ENCODE data around the gene SNF8. TPM values are rescaled to one million over a fixed set of nuclear protein-coding genes. Genes with fewer than 3 reads are reported as not detected.

The SNF8 gene
- total and polyA plus RNA-seq, 7 experiments from 2014 or later, result 54.8 to 122 (median 63.2) TPM

DNA sequence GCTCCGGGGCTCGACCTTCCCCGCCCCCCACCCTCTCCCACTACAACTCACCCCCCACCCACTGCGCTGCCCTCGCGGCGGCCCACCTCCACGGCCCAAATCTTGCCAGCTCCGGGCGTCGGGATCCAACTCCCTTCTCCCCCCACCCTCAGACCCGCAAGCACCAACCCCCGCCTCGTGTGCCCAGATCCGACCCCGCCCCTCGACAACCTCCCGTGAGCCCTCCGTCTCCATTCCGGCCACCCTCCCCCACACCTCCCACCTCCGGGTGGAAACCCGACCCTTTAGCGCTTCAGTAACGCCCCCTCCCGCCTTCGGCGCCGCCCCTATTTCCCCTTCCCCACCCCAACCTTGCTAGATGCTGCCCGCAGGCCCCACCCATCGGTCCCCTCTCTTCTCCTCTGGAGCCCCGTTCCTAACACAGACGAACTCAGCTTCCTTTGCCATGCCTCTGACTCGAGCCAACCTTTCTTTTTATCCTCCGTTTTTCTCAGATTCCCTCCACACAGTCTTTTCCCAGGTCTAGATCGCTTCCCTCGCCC, 35.7 kb downstream of the SNF8 start:
- Mint-ChIP-seq H3K36me3 (peaks cover 0 to 22% (median 2%) of the 10 kb centered on the region in 5 donors), H3K4me1 (peaks cover 32 to 59% (median 56%) of the 10 kb centered on the region in 7 donors), H3K27ac (peak overlapping the region; percentile 84 to 99 (median 93)), H3K9me3 (peaks cover 0 to 1% (median 0%) of the 10 kb centered on the region in 11 donors), H3K27me3 (no peaks in the 10 kb centered on the region), H3K4me3 (peak overlapping the region; percentile 90 to 100 (median 94))
- peak overlapping the region; percentile 62 for H3K4me3 ChIP-seq (ENCODE audit: low read length)
- ATAC-seq (peak; percentile 52), DNase-seq (peak; percentile 38 to 84 (median 57))
- peaks cover 22 to 33% of the 10 kb centered on the region in 2 donors for H3K4me1 ChIP-seq (ENCODE audit: control insufficient read depth in 2 of 2, insufficient read depth in 2 of 2, low read length in 2 of 2)
- peaks cover 6 to 31% (median 10%) of the 10 kb centered on the region in 3 experiments for H3K36me3 ChIP-seq (ENCODE audit: control insufficient read depth in 2 of 3, insufficient read depth in 3 of 3, low read length in 3 of 3)
- POLR2A ChIA-PET, result interaction anchor here (1.5 to 4.6 kb wide), 3 partner anchors 16 to 35 kb away, joined by 3 to 62 read pairs (median 29); partner anchors contain the start of genes ATP5MC1 and SNF8
- H3K9me3 ChIP-seq (ENCODE audit: control insufficient read depth in 2 of 3, low read length in 3 of 3), result no peaks in the 10 kb centered on the region
- no peaks in the 10 kb centered on the region for H3K27me3 ChIP-seq (ENCODE audit: control insufficient read depth in 2 of 2, insufficient read depth in 2 of 2, low read length in 2 of 2)
- H3K27ac ChIP-seq (ENCODE audit: low read depth, low read length), result peak overlapping the region; percentile 93
- intact Hi-C loops (cut with micrococcal nuclease), result loop anchor here in 1 of 2 donors (1.0 to 5.0 kb wide), 7 partner anchors 14 to 1014 kb away; partner anchors contain the start of genes ATP5MC1, CALCOCO2, NFE2L1 and SNF8
- CTCF ChIA-PET, result interaction anchor here (0.7 kb wide), 2 partner anchors 15 to 24 kb away, joined by 3 read pairs; no protein-coding TSS in a partner anchor

DNA sequence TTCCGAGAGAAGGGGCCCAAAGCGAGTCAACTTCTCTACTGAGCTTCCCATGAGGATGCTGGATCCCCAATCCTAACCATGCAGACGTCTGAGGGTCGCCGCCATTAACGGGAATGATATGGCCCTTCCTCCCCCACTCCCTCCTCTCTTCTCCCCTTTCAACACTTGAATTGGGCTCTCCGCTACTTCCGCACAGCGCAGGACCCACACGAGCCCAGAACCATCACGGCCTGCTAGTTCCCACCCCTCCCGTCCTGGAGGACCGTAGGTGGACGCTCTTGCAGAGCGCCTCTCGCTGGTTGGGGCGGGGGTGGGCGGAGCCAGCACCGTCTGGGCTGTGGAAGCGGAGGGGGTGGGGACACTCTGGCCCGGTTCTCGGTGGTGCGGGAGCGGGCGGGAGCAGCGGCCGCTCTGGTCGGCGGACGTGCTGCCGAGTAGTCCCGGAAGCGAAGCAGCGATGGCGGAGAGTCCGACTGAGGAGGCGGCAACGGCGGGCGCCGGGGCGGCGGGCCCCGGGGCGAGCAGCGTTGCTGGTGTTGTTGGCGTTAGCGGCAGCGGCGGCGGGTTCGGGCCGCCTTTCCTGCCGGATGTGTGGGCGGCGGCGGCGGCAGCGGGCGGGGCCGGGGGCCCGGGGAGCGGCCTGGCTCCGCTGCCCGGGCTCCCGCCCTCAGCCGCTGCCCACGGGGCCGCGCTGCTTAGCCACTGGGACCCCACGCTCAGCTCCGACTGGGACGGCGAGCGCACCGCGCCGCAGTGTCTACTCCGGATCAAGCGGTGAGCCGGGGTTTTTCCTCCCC, 36.4 kb downstream of the SNF8 start, which contains the start of gene UBE2Z:
TSS of gene UBE2Z (plus strand) at position 361 of the 797 bp plus-strand sequence. CDS start at position 458, 97 bp downstream.
- peak within 1 kb of the TSS; percentile 93 for H3K27ac ChIP-seq (ENCODE audit: low read depth, low read length)
- intact Hi-C loops (cut with micrococcal nuclease), result loop anchor here in 1 of 2 donors (1.0 to 5.0 kb wide), 7 partner anchors 15 to 1013 kb away; partner anchors contain the start of genes ATP5MC1, CALCOCO2, NFE2L1 and SNF8
- H3K4me1 Mint-ChIP-seq, result peaks cover 32 to 52% (median 50%) of the 10 kb centered on the region in 7 donors

DNA sequence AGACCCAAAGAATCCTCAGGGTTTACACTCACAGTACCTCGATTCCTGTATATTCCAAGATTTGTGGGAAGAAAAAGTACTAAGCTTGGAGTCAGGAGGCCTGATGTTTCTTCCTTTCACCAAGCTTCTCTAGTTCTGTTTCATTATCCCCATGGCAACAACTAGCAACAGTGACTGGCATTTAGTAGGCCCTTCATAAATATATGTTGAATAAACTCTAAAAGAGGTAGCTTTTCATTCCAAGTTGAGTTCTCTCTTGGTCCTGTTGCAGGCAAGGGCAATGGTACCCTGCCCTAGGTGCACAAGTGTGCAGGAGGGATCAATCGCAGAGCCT, 37.0 kb downstream of the SNF8 start:
- H3K27me3 Mint-ChIP-seq, result no peaks in the 10 kb centered on the region
- peaks cover 0 to 1% (median 0%) of the 10 kb centered on the region in 11 donors for H3K9me3 Mint-ChIP-seq
- ChIA-PET POLR2A (interaction anchor here (0.8 to 4.6 kb wide), 6 partner anchors 10 to 285 kb away, joined by 3 to 62 read pairs (median 3); partner anchors contain the start of genes ATP5MC1 and SNF8), CTCF (interaction anchor here (0.6 to 1.6 kb wide), 3 partner anchors 14 to 705 kb away, joined by 3 to 9 read pairs (median 3); partner anchors contain the start of gene ATP5MC1)
- peak overlapping the region; percentile 62 for H3K4me3 ChIP-seq (ENCODE audit: low read length)
- H3K4me1 Mint-ChIP-seq, result peaks cover 32 to 47% (median 45%) of the 10 kb centered on the region in 7 donors
- peak overlapping the region; percentile 90 to 100 (median 95) for H3K4me3 Mint-ChIP-seq
- peak in 3 of 9 donors; percentile 35 to 51 (median 37) for DNase-seq
- H3K36me3 ChIP-seq (ENCODE audit: control insufficient read depth in 2 of 3, insufficient read depth in 3 of 3, low read length in 3 of 3), result peaks cover 6 to 19% (median 10%) of the 10 kb centered on the region in 3 experiments
- H3K9me3 ChIP-seq (ENCODE audit: control insufficient read depth in 2 of 3, low read length in 3 of 3), result no peaks in the 10 kb centered on the region
- intact Hi-C loops (cut with micrococcal nuclease), result loop anchor here (1.0 to 5.0 kb wide), 7 partner anchors 15 to 1012 kb away; partner anchors contain the start of genes ATP5MC1 (in 2 of the 2), CALCOCO2 (in 1 of the 2), NFE2L1 (in 1 of the 2) and SNF8 (in 1 of the 2)
- H3K4me1 ChIP-seq (ENCODE audit: control insufficient read depth in 2 of 2, insufficient read depth in 2 of 2, low read length in 2 of 2), result peaks cover 22 to 33% of the 10 kb centered on the region in 2 donors
- peak overlapping the region; percentile 93 for H3K27ac ChIP-seq (ENCODE audit: low read depth, low read length)
- no peaks in the 10 kb centered on the region for H3K27me3 ChIP-seq (ENCODE audit: control insufficient read depth in 2 of 2, insufficient read depth in 2 of 2, low read length in 2 of 2)
- peak; percentile 14 for ATAC-seq
- peaks cover 0 to 17% (median 0%) of the 10 kb centered on the region in 5 donors for H3K36me3 Mint-ChIP-seq
- H3K27ac Mint-ChIP-seq, result peak overlapping the region; percentile 95 to 99 (median 98)

More for the DNA sequence above, 36.4 kb downstream of the SNF8 start, which contains the start of gene UBE2Z:
- Histone ChIP-seq H3K4me1 (ENCODE audit: control insufficient read depth in 2 of 2, insufficient read depth in 2 of 2, low read length in 2 of 2) (peaks cover 22 to 33% of the 10 kb centered on the region in 2 donors), H3K9me3 (ENCODE audit: control insufficient read depth in 2 of 3, low read length in 3 of 3) (no peaks in the 10 kb centered on the region), H3K4me3 (ENCODE audit: low read length) (peak within 1 kb of the TSS; percentile 62), H3K36me3 (ENCODE audit: control insufficient read depth in 2 of 3, insufficient read depth in 3 of 3, low read length in 3 of 3) (peaks cover 6 to 25% (median 10%) of the 10 kb centered on the region in 3 experiments), H3K27me3 (ENCODE audit: control insufficient read depth in 2 of 2, insufficient read depth in 2 of 2, low read length in 2 of 2) (no peaks in the 10 kb centered on the region)
- POLR2A ChIA-PET, result interaction anchor here (0.8 to 4.6 kb wide), 6 partner anchors 11 to 284 kb away, joined by 3 to 62 read pairs (median 3); partner anchors contain the start of genes ATP5MC1 and SNF8
- DNase-seq (peak; percentile 71 to 86 (median 84)), ATAC-seq (peak; percentile 96)
- CTCF ChIA-PET, result interaction anchor here (0.7 to 1.6 kb wide), 2 partner anchors 15 to 19 kb away, joined by 3 to 9 read pairs; partner anchors contain the start of gene ATP5MC1
- peak within 1 kb of the TSS; percentile 95 to 99 (median 98) for H3K27ac Mint-ChIP-seq
- H3K27me3 Mint-ChIP-seq, result no peaks in the 10 kb centered on the region
- H3K4me3 Mint-ChIP-seq, result peak within 1 kb of the TSS; percentile 90 to 100 (median 96)
- peaks cover 0 to 1% (median 0%) of the 10 kb centered on the region in 11 donors for H3K9me3 Mint-ChIP-seq
- H3K36me3 Mint-ChIP-seq, result peaks cover 0 to 18% (median 0%) of the 10 kb centered on the region in 5 donors

DNA sequence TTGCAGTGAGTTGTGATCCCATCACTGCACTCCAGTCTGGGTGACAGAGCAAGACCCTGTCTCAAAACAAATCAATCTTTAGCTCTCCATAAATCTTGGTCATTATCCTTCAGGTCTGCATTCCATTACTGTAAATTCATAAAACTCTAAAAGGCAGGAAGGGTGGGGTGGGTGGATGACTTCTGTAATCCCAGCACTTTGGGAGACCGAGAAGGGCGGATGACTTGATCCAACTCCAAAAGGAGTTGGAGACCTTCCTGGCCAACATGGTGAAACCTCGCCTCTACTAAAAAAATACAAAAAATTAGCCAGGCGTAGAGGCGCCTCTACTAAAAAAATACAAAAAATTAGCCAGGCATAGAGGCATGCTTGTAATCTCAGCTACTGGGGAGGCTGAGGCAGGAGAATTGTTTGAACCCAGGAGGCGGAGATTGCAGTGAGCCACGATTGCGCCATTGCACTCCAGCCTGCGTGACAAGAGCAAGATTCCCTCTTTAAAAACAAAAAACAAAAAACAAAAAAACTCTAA, 38.6 kb downstream of the SNF8 start:
- Histone ChIP-seq H3K27ac (ENCODE audit: low read depth, low read length) (no peak overlapping the region), H3K27me3 (ENCODE audit: control insufficient read depth in 2 of 2, insufficient read depth in 2 of 2, low read length in 2 of 2) (no peaks in the 10 kb centered on the region), H3K4me1 (ENCODE audit: control insufficient read depth in 2 of 2, insufficient read depth in 2 of 2, low read length in 2 of 2) (peaks cover 20 to 27% of the 10 kb centered on the region in 2 donors), H3K9me3 (ENCODE audit: control insufficient read depth in 2 of 3, low read length in 3 of 3) (no peaks in the 10 kb centered on the region), H3K36me3 (ENCODE audit: control insufficient read depth in 2 of 3, insufficient read depth in 3 of 3, low read length in 3 of 3) (peaks cover 0 to 13% (median 7%) of the 10 kb centered on the region in 3 experiments), H3K4me3 (ENCODE audit: low read length) (no peak overlapping the region)
- Mint-ChIP-seq H3K27ac (peak overlapping the region in 1 of 9 donors; percentile 42), H3K27me3 (no peaks in the 10 kb centered on the region), H3K36me3 (peaks cover 0 to 8% (median 0%) of the 10 kb centered on the region in 5 donors), H3K9me3 (peaks cover 0 to 1% (median 0%) of the 10 kb centered on the region in 11 donors), H3K4me3 (peak overlapping the region in 3 of 10 donors; percentile 29 to 73 (median 44)), H3K4me1 (peaks cover 22 to 31% (median 29%) of the 10 kb centered on the region in 7 donors)
- POLR2A ChIA-PET, result interaction anchor here (0.7 to 4.9 kb wide), 2 partner anchors 13 to 55 kb away, joined by 3 to 22 read pairs; partner anchors contain the start of gene ATP5MC1
- no peak for DNase-seq
- CTCF ChIA-PET, result no interaction called here
- intact Hi-C loops (cut with micrococcal nuclease), result loop anchor here in 1 of 2 donors (5.0 kb wide), 2 partner anchors 286 to 859 kb away; partner anchors contain the start of gene NFE2L1
- ATAC-seq, result no peak

DNA sequence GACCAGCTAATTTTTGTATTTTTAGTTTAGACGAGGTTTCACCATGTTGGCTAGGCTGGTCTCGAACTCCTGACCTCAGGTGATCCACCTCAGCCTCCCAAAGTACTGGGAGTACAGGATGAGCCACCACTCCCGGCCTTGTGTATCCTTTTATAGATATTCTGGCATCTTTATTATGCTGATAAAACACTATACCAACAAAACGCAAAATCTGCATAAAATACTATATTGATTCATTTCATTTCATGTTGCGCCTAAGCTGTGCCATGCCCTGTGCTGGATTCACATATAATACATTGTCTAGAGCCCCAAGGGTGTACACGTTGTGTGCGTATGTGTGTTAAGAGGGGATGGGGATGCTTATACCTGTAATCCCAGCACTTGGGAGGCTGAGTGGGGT, 40.2 kb downstream of the SNF8 start:
- ATAC-seq (no peak), DNase-seq (no peak)
- Mint-ChIP-seq H3K36me3 (peaks cover 0 to 5% (median 0%) of the 10 kb centered on the region in 5 donors), H3K4me1 (peaks cover 6 to 14% (median 12%) of the 10 kb centered on the region in 7 donors), H3K27me3 (no peaks in the 10 kb centered on the region), H3K9me3 (peaks cover 0 to 1% (median 0%) of the 10 kb centered on the region in 11 donors), H3K27ac (no peak overlapping the region), H3K4me3 (peak overlapping the region in 1 of 10 donors; percentile 68)
- H3K4me1 ChIP-seq (ENCODE audit: control insufficient read depth in 2 of 2, insufficient read depth in 2 of 2, low read length in 2 of 2), result peaks cover 9 to 11% of the 10 kb centered on the region in 2 donors
- no peaks in the 10 kb centered on the region for H3K9me3 ChIP-seq (ENCODE audit: control insufficient read depth in 2 of 3, low read length in 3 of 3)
- no peak overlapping the region for H3K4me3 ChIP-seq (ENCODE audit: low read length)
- peaks cover 0 to 4% (median 0%) of the 10 kb centered on the region in 3 experiments for H3K36me3 ChIP-seq (ENCODE audit: control insufficient read depth in 2 of 3, insufficient read depth in 3 of 3, low read length in 3 of 3)
- CTCF ChIA-PET, result interaction anchor here (0.6 kb wide), 1 partner anchor 87 kb away, joined by 5 read pairs; no protein-coding TSS in a partner anchor
- intact Hi-C loops (cut with micrococcal nuclease), result no loop called here
- H3K27me3 ChIP-seq (ENCODE audit: control insufficient read depth in 2 of 2, insufficient read depth in 2 of 2, low read length in 2 of 2), result no peaks in the 10 kb centered on the region
- no peak overlapping the region for H3K27ac ChIP-seq (ENCODE audit: low read depth, low read length)
- POLR2A ChIA-PET, result interaction anchor here (4.9 kb wide), 1 partner anchor 11 kb away, joined by 22 read pairs; the partner anchor contains the start of gene ATP5MC1

Measured in naive thymus-derived CD4-positive, alpha-beta T cell (primary cell).